Right atrium auricular region (tissue), 2 donors: ENCODE data around the gene MAGI2. TPM values are rescaled to one million over a fixed set of nuclear protein-coding genes. Genes with fewer than 3 reads are reported as not detected.

Experiments
- DNase-seq: peaks from one replicate; pipeline ENCODE4 v3.0.0-alpha.2; 2019; ENCODE audit warnings: low spot score
- H3K27ac ChIP-seq, 2 donors: fragments of 200-600 bp; sonication (generic); 1 replicate in 1 of 2; 2 replicates in 1 of 2; pipeline ENCODE4 v1.5.1; 2016 to 2019
- H3K27me3 ChIP-seq, 2 donors: fragments of 200-600 bp; sonication (generic); one replicate each; pipeline versions ENCODE4 v1.5.1 to v1.6.0; 2017 to 2019
- H3K36me3 ChIP-seq: fragments of 200-600 bp; sonication (generic); one replicate; pipeline ENCODE4 v1.5.1; 2016
- H3K4me1 ChIP-seq, 2 donors: fragments of 200-600 bp; sonication (generic); one replicate each; pipeline versions ENCODE4 v1.5.1 to v1.6.0; 2017 to 2019
- H3K4me3 ChIP-seq, 2 donors: fragments of 200-600 bp; sonication (generic); 1 replicate in 1 of 2; 2 replicates in 1 of 2; pipeline ENCODE4 v1.5.1; 2017 to 2019; ENCODE audit warnings: mild to moderate bottlenecking in 1 of 2, moderate library complexity in 1 of 2
- H3K9me3 ChIP-seq, 2 donors: fragments of 200-600 bp; sonication (generic); one replicate each; pipeline ENCODE4 v1.5.1; 2019
- CTCF ChIP-seq, 2 donors: fragments of 200-600 bp; sonication (generic); IDR thresholded peaks; one replicate each; pipeline ENCODE4 v1.5.1; 2019; ENCODE audit warnings: antibody characterized with exemption in 2 of 2
- total RNA-seq, 2 donors: library from RNA; depleted of rRNA; stranded (reverse); fragments of >200 nt; gene quantifications; one replicate each; pipeline ENCODE4 v1.1.0, GENCODE V29; 2016

The MAGI2 gene
- total RNA-seq, 2 donors from 2014 or later: 5.9 to 6.0 TPM

- no peaks in the 10 kb centered on the region for H3K27me3 ChIP-seq
- H3K4me1 ChIP-seq: no peaks in the 10 kb centered on the region
- H3K9me3 ChIP-seq: no peaks in the 10 kb centered on the region
- TF ChIP-seq CTCF (IDR thresholded peaks at IDR 0.05): no peak
- H3K4me3 ChIP-seq: no peak overlapping the region
- H3K36me3 ChIP-seq: no peaks in the 10 kb centered on the region
- no peak overlapping the region for H3K27ac ChIP-seq
- no peak for DNase-seq
Observed at GRCh38 chr7:78567836-78568235, 885.6 kb downstream of the MAGI2 start.

GRCh38 chr7:78565784-78566183 lies 887.7 kb downstream of the MAGI2 start:
- TF ChIP-seq CTCF (IDR thresholded peaks at IDR 0.05): no peak
- no peak overlapping the region for H3K4me3 ChIP-seq
- no peak for DNase-seq
- no peak overlapping the region for H3K27ac ChIP-seq
- no peaks in the 10 kb centered on the region for H3K27me3 ChIP-seq
- H3K4me1 ChIP-seq: no peaks in the 10 kb centered on the region
- no peaks in the 10 kb centered on the region for H3K9me3 ChIP-seq
- H3K36me3 ChIP-seq: no peaks in the 10 kb centered on the region

GRCh38 chr7:78563191-78563590 lies 890.3 kb downstream of the MAGI2 start:
- TF ChIP-seq CTCF (IDR thresholded peaks at IDR 0.05): no peak
- Histone ChIP-seq H3K27ac (no peak overlapping the region), H3K4me3 (no peak overlapping the region), H3K36me3 (no peaks in the 10 kb centered on the region), H3K4me1 (no peaks in the 10 kb centered on the region), H3K9me3 (no peaks in the 10 kb centered on the region), H3K27me3 (no peaks in the 10 kb centered on the region)
- DNase-seq: no peak

- no peaks in the 10 kb centered on the region for H3K9me3 ChIP-seq
- H3K4me1 ChIP-seq: no peaks in the 10 kb centered on the region
- no peak overlapping the region for H3K4me3 ChIP-seq
- H3K27ac ChIP-seq: no peak overlapping the region
- H3K27me3 ChIP-seq: no peaks in the 10 kb centered on the region
- TF ChIP-seq CTCF (IDR thresholded peaks at IDR 0.05): no peak
- no peaks in the 10 kb centered on the region for H3K36me3 ChIP-seq
- DNase-seq: no peak
Observed at GRCh38 chr7:78562191-78562590, 891.3 kb downstream of the MAGI2 start.

GRCh38 chr7:78558566-78558965 lies 894.9 kb downstream of the MAGI2 start:
- H3K9me3 ChIP-seq: no peaks in the 10 kb centered on the region
- no peaks in the 10 kb centered on the region for H3K27me3 ChIP-seq
- H3K4me3 ChIP-seq: no peak overlapping the region
- no peaks in the 10 kb centered on the region for H3K36me3 ChIP-seq
- H3K27ac ChIP-seq: no peak overlapping the region
- TF ChIP-seq CTCF (IDR thresholded peaks at IDR 0.05): no peak
- no peaks in the 10 kb centered on the region for H3K4me1 ChIP-seq
- DNase-seq: no peak

GRCh38 chr7:78543976-78544375 lies 909.5 kb downstream of the MAGI2 start:
- Histone ChIP-seq H3K27me3 (no peaks in the 10 kb centered on the region), H3K27ac (no peak overlapping the region), H3K4me1 (no peaks in the 10 kb centered on the region), H3K4me3 (no peak overlapping the region), H3K36me3 (no peaks in the 10 kb centered on the region), H3K9me3 (no peaks in the 10 kb centered on the region)
- no peak for DNase-seq
- TF ChIP-seq CTCF (IDR thresholded peaks at IDR 0.05): no peak
